Epithelial cell of umbilical artery (primary cell): ENCODE measurements around the gene KLRF2. TPM values are rescaled to one million over a fixed set of nuclear protein-coding genes. Genes with fewer than 3 reads are reported as not detected.

Source experiments
- total RNA-seq: library from RNA; depleted of rRNA; stranded (reverse); fragments of >200 nt; gene quantifications from 2 replicates; pipeline ENCODE4 v1.2.3, GENCODE V29; 2014

KLRF2 gene
- not detected in 2 replicates for total RNA-seq

GRCh38 chr12:9881246-9881645, at the start of gene KLRF2:
Gene KLRF2, plus strand, starts transcription at chr12:9881489. Its CDS starts 107 bp downstream, at chr12:9881596.

GRCh38 chr12:9869307-9870161, 11.8 kb upstream of the KLRF2 start, which contains the start of gene CLEC2B:
Gene CLEC2B, minus strand, starts transcription at chr12:9869354.

GRCh38 chr12:9932270-9932669, 51.0 kb downstream of the KLRF2 start, which contains the start of gene CLEC2A:
Gene CLEC2A, minus strand, starts transcription at chr12:9932370. Its CDS starts 41 bp downstream, at chr12:9932329.

Other genes starting within 250 kb of the KLRF2 start
- gene CLEC2D, start 211.8 kb upstream of the KLRF2 start, total RNA-seq, result 0.32 and 2.4 TPM in 2 replicates
- gene CLECL1, start 148.4 kb upstream of the KLRF2 start, total RNA-seq, result not detected in 2 replicates
- 0.97 and 2.0 TPM in 2 replicates for gene CD69, start 120.6 kb upstream of the KLRF2 start, total RNA-seq
- gene KLRF1, start 54.0 kb upstream of the KLRF2 start, total RNA-seq, result 0.30 TPM in 1 of 2 replicates, not detected in the other
- 39.6 and 39.8 TPM in 2 replicates for gene CLEC2B, start 12.1 kb upstream of the KLRF2 start, total RNA-seq
- gene CLEC2A, start 50.9 kb downstream of the KLRF2 start, total RNA-seq, result not detected in 2 replicates
- gene CLEC12A, start 89.9 kb downstream of the KLRF2 start, total RNA-seq, result not detected in 2 replicates
- gene CLEC1B, start 117.6 kb downstream of the KLRF2 start, total RNA-seq, result not detected in 2 replicates
- 0.32 and 0.46 TPM in 2 replicates for gene CLEC12B, start 129.1 kb downstream of the KLRF2 start, total RNA-seq
- gene CLEC9A, start 149.2 kb downstream of the KLRF2 start, total RNA-seq, result not detected in 2 replicates
- 18.7 and 24.4 TPM in 2 replicates for gene CLEC1A, start 217.5 kb downstream of the KLRF2 start, total RNA-seq
- 0.46 TPM in 1 of 2 replicates, not detected in the other for gene CLEC7A, start 248.7 kb downstream of the KLRF2 start, total RNA-seq